ENCODE data around the gene TELO2.

TELO2 gene

GRCh38 chr16:1524366-1524765, 31.2 kb downstream of the TELO2 start:
- DNase-seq, result no peak

- DNase-seq, result no peak
Measured at GRCh38 chr16:1525871-1526607, 32.9 kb downstream of the TELO2 start.

GRCh38 chr16:1526608-1527555, 33.7 kb downstream of the TELO2 start:
- DNase-seq, result no peak

GRCh38 chr16:1527836-1528811, 35.0 kb downstream of the TELO2 start:
- DNase-seq, result no peak

GRCh38 chr16:1528921-1529537, 35.9 kb downstream of the TELO2 start:
- no peak for DNase-seq

- no peak for DNase-seq
Measured at GRCh38 chr16:1530349-1530882, 37.3 kb downstream of the TELO2 start.

GRCh38 chr16:1530883-1531637, 37.9 kb downstream of the TELO2 start:
- DNase-seq, result no peak

- no peak for DNase-seq
Measured at GRCh38 chr16:1531638-1531910, 38.4 kb downstream of the TELO2 start.

- DNase-seq, result no peak
Measured at GRCh38 chr16:1532081-1532760, 39.1 kb downstream of the TELO2 start.

GRCh38 chr16:1532771-1533170, 39.6 kb downstream of the TELO2 start:
- DNase-seq, result no peak

- DNase-seq, result no peak
Measured at GRCh38 chr16:1533443-1533951, 40.3 kb downstream of the TELO2 start, which contains the start of gene TMEM204. TSS of gene TMEM204 (plus strand) at chr16:1533666. CDS start at chr16:1534276, 610 bp downstream.

- no peak for DNase-seq
Measured at GRCh38 chr16:1534021-1535020, 41.2 kb downstream of the TELO2 start.

GRCh38 chr16:1535391-1536291, 42.5 kb downstream of the TELO2 start:
- no peak for DNase-seq

GRCh38 chr16:1536601-1537000, 43.4 kb downstream of the TELO2 start:
- DNase-seq, result no peak

- no peak for DNase-seq
Measured at GRCh38 chr16:1537138-1537577, 44.0 kb downstream of the TELO2 start.

- DNase-seq, result no peak
Measured at GRCh38 chr16:1537763-1538289, 44.7 kb downstream of the TELO2 start.

GRCh38 chr16:1538804-1539520, 45.8 kb downstream of the TELO2 start:
- no peak for DNase-seq

All from activated gamma-delta T cell (primary cell).